Liver (tissue), 9 donors: ENCODE data around the gene JADE3. TPM values are rescaled to one million over a fixed set of nuclear protein-coding genes. Genes with fewer than 3 reads are reported as not detected.

Experiments
- DNase-seq: peaks from one replicate; pipeline ENCODE4 v3.0.0-alpha.2; 2017; ENCODE audit warnings: low spot score
- H3K27ac ChIP-seq, 2 donors: one replicate each; pipeline ENCODE4 v1.7.0; 2013; ENCODE audit warnings: inconsistent platforms in 2 of 2, low read length in 2 of 2, control low read depth in 1 of 2, low read depth in 1 of 2, mild to moderate bottlenecking in 1 of 2
- H3K27me3 ChIP-seq, 4 donors: one replicate each; pipeline versions ENCODE4 v1.6.1 to v1.7.0; 2013; ENCODE audit warnings: low read length in 3 of 4, inconsistent platforms in 1 of 4, mild to moderate bottlenecking in 1 of 4, moderate library complexity in 1 of 4; ENCODE audit not compliant: control insufficient read depth in 4 of 4, insufficient read depth in 4 of 4
- H3K36me3 ChIP-seq, 4 donors: one replicate each; pipeline versions ENCODE4 v1.6.1 to v1.7.0; 2013; ENCODE audit warnings: low read length in 3 of 4, mild to moderate bottlenecking in 3 of 4, low read depth in 1 of 4, moderate library complexity in 1 of 4; ENCODE audit not compliant: control insufficient read depth in 4 of 4, insufficient read depth in 3 of 4
- H3K4me1 ChIP-seq, 4 donors: one replicate each; pipeline versions ENCODE4 v1.6.1 to v1.7.0; 2013; ENCODE audit warnings: low read length in 3 of 4, mild to moderate bottlenecking in 3 of 4, moderate library complexity in 1 of 4; ENCODE audit not compliant: control insufficient read depth in 4 of 4, insufficient read depth in 4 of 4
- H3K4me3 ChIP-seq, 3 donors: one replicate each; pipeline versions ENCODE4 v1.6.1 to v1.7.0; 2013; ENCODE audit warnings: low read length in 3 of 3, control low read depth in 1 of 3, low read depth in 1 of 3, mild to moderate bottlenecking in 1 of 3
- H3K9ac ChIP-seq, 2 donors: one replicate each; pipeline ENCODE4 v1.7.0; 2013; ENCODE audit warnings: low read length in 2 of 2, mild to moderate bottlenecking in 2 of 2, moderate library complexity in 2 of 2, control low read depth in 1 of 2, low read depth in 1 of 2
- H3K9me3 ChIP-seq, 4 donors: one replicate each; pipeline versions ENCODE4 v1.6.1 to v1.7.0; 2013; ENCODE audit warnings: low read length in 3 of 4; ENCODE audit not compliant: control insufficient read depth in 4 of 4
- EGR1 ChIP-seq, 2 donors: IDR thresholded peaks; 2 replicates each; pipeline ENCODE4 v1.6.1; 2016 to 2018; ENCODE audit warnings: antibody characterized with exemption in 2 of 2, low read depth in 2 of 2
- FOXA1 ChIP-seq: IDR thresholded peaks from 2 replicates; pipeline ENCODE4 v1.6.1; 2016; ENCODE audit warnings: antibody characterized with exemption
- FOXA2 ChIP-seq: IDR thresholded peaks from 2 replicates; pipeline ENCODE4 v1.6.1; 2016; ENCODE audit warnings: antibody characterized with exemption
- GABPA ChIP-seq, 2 donors: IDR thresholded peaks in 1 of 2; conservative IDR thresholded peaks in 1 of 2; 2 replicates each; pipeline ENCODE4 v1.6.1; 2016; ENCODE audit warnings: antibody characterized with exemption in 2 of 2, mild to moderate bottlenecking in 1 of 2, moderate library complexity in 1 of 2
- HNF4A ChIP-seq, 2 donors: conservative IDR thresholded peaks; 2 replicates each; pipeline ENCODE4 v1.6.1; 2016; ENCODE audit warnings: antibody characterized with exemption in 2 of 2, mild to moderate bottlenecking in 2 of 2
- HNF4G ChIP-seq: IDR thresholded peaks from 2 replicates; pipeline ENCODE4 v1.6.1; 2016; ENCODE audit warnings: antibody characterized with exemption
- JUND ChIP-seq, 2 donors: IDR thresholded peaks; 2 replicates each; pipeline ENCODE4 v1.6.1; 2016; ENCODE audit warnings: antibody characterized with exemption in 2 of 2
- NR2F2 ChIP-seq: IDR thresholded peaks from 2 replicates; pipeline ENCODE4 v1.6.1; 2016; ENCODE audit warnings: antibody characterized with exemption
- RXRA ChIP-seq, 2 donors: IDR thresholded peaks; 2 replicates each; pipeline ENCODE4 v1.6.1; 2017 to 2018; ENCODE audit warnings: antibody characterized with exemption in 2 of 2, mild to moderate bottlenecking in 1 of 2
- SP1 ChIP-seq: IDR thresholded peaks from 2 replicates; pipeline ENCODE4 v1.6.1; 2018; ENCODE audit warnings: antibody characterized with exemption, mild to moderate bottlenecking
- TAF1 ChIP-seq: conservative IDR thresholded peaks from 2 replicates; pipeline ENCODE4 v1.6.1; 2016; ENCODE audit warnings: antibody characterized with exemption, mild to moderate bottlenecking
- WGBS: extraction: QIAGEN DNeasy Blood & Tissue Kit; methylation state at CpG from one replicate; pipeline ENCODE4 v1.1.7; 2013; 5-methylcytosine and 5-hydroxymethylcytosine counted together
- polyA plus RNA-seq, 2 donors: library from polyadenylated mRNA; stranded (reverse) in 1 of 2; unstranded in 1 of 2; fragments of 200-250 nt in 1 of 2; fragments of >200 nt in 1 of 2; fragmentation: Nextera tagmentation in 1 of 2; extraction: Ambion mirVana in 1 of 2; gene quantifications; one replicate each; pipeline versions ENCODE4 v1.2.1 to v1.2.3, GENCODE V29; 2013 to 2015
- total RNA-seq, 2 donors: library from RNA; depleted of rRNA; stranded (reverse); fragments of >200 nt; gene quantifications; one replicate each; pipeline ENCODE4 v1.2.3, GENCODE V29; 2014
- TF ChIP-seq, protein P1 (sequence below): IDR thresholded peaks from 2 replicates; pipeline ENCODE4 v1.6.1; 2016; ENCODE audit warnings: antibody characterized with exemption, mild to moderate bottlenecking
- TF ChIP-seq, protein P2 (sequence below): fragments of 150-350 bp; IDR thresholded peaks from 2 replicates; pipeline ENCODE4 v1.5.1; 2017; ENCODE audit warnings: improper control_type of control experiment, low read depth, low read length; ENCODE audit not compliant: missing input control
- TF ChIP-seq, protein P3 (sequence below): IDR thresholded peaks from 2 replicates; pipeline ENCODE4 v1.6.1; 2016; ENCODE audit warnings: antibody characterized with exemption
- TF ChIP-seq, protein P4 (sequence below): IDR thresholded peaks from 2 replicates; pipeline ENCODE4 v1.6.1; 2016; ENCODE audit warnings: antibody characterized with exemption
- TF ChIP-seq, protein P5 (sequence below): IDR thresholded peaks from 2 replicates; pipeline ENCODE4 v1.6.1; 2016; ENCODE audit warnings: antibody characterized with exemption
- donor health status: healthy.
- donor health status: healthy.
- donor health status: healthy.
- donor health status: healthy.
- donor health status: healthy.

The JADE3 gene
- total and polyA plus RNA-seq, 4 donors: 2.6 to 9.0 (median 5.2) TPM

DNA sequence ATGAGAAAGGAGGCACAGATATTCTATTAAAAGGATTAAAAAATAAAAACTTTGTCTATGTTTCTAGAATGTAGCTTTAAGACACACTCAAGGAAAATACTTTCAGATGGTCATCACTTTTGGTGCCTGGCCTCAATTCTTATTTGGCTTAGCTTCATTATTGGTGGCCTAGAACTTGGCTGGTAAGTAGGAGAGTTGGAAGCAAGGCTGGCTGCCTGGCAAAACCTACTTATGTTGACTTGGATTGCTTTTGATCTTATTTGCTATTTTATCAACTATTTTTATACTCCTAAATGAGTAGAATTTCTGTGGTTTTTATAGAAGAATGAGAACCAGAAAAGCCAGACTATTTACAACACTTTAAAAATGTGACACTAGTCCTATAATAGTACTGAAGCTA is 35.3 kb upstream of the JADE3 start (continued):
- TF ChIP-seq, protein P1, sequence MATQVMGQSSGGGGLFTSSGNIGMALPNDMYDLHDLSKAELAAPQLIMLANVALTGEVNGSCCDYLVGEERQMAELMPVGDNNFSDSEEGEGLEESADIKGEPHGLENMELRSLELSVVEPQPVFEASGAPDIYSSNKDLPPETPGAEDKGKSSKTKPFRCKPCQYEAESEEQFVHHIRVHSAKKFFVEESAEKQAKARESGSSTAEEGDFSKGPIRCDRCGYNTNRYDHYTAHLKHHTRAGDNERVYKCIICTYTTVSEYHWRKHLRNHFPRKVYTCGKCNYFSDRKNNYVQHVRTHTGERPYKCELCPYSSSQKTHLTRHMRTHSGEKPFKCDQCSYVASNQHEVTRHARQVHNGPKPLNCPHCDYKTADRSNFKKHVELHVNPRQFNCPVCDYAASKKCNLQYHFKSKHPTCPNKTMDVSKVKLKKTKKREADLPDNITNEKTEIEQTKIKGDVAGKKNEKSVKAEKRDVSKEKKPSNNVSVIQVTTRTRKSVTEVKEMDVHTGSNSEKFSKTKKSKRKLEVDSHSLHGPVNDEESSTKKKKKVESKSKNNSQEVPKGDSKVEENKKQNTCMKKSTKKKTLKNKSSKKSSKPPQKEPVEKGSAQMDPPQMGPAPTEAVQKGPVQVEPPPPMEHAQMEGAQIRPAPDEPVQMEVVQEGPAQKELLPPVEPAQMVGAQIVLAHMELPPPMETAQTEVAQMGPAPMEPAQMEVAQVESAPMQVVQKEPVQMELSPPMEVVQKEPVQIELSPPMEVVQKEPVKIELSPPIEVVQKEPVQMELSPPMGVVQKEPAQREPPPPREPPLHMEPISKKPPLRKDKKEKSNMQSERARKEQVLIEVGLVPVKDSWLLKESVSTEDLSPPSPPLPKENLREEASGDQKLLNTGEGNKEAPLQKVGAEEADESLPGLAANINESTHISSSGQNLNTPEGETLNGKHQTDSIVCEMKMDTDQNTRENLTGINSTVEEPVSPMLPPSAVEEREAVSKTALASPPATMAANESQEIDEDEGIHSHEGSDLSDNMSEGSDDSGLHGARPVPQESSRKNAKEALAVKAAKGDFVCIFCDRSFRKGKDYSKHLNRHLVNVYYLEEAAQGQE: no peak

DNA sequence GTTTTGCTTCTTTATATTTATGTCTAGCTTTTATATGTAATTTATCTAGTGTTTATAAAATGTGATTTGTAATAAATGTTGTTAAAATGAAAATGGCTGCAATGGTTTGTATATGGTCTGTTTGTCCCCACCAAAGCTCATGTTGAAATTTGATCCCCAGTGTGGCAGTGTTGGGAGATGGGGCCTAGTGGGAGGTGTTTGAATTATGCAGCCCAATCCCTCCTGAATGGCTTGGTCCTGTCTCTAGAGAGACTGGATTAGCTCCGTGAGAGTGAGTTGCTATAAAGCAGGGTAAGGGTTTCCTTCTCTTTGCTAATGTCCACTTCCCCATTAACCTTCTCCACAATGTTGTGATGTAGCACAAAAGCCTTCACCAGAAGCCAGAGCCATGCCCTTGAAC is 30.0 kb upstream of the JADE3 start:
- no peaks in the 10 kb centered on the region for H3K4me1 ChIP-seq
- H3K4me3 ChIP-seq: no peak overlapping the region
- no peaks in the 10 kb centered on the region for H3K27me3 ChIP-seq
- no peaks in the 10 kb centered on the region for H3K36me3 ChIP-seq
- no peak for DNase-seq
- H3K9me3 ChIP-seq: no peaks in the 10 kb centered on the region
- TF ChIP-seq HNF4A (conservative IDR thresholded peaks at IDR 0.05) (no peak), TAF1 (no peak)
- H3K27ac ChIP-seq: no peak overlapping the region
- no peak overlapping the region for H3K9ac ChIP-seq
- 94% methylated on average over 1 of the region's 1 CpG for WGBS

DNA sequence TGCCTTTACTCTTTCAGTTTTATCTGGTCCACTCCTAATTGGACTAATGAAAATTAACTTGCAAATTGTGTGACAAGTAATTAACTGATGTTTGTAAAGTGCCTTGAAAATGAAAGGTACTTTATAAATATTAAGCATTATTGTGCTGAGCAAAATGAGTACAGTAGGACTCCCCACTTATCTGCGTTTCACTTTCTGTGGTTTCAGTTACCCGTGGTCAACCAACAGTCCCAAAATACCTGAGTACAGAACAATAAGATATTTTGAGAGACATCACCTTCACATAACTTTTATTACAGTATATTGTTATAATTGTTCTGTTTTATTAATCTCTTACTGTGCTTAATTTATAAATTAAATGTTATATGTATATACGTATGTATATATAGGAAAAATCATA is 27.4 kb upstream of the JADE3 start:
- TF ChIP-seq RXRA (IDR thresholded peaks at IDR 0.05) (no peak), FOXA2 (no peak), SP1 (no peak), NR2F2 (no peak), TAF1 (no peak), GABPA (IDR thresholded peaks at IDR 0.05 in 1 of 2, conservative IDR thresholded peaks at IDR 0.05 in 1 of 2) (no peak), FOXA1 (no peak), HNF4G (no peak), JUND (IDR thresholded peaks at IDR 0.05) (no peak), EGR1 (IDR thresholded peaks at IDR 0.05; ENCODE audit: low read depth in 2 of 2) (no peak), HNF4A (conservative IDR thresholded peaks at IDR 0.05) (no peak)
- TF ChIP-seq, protein P2, sequence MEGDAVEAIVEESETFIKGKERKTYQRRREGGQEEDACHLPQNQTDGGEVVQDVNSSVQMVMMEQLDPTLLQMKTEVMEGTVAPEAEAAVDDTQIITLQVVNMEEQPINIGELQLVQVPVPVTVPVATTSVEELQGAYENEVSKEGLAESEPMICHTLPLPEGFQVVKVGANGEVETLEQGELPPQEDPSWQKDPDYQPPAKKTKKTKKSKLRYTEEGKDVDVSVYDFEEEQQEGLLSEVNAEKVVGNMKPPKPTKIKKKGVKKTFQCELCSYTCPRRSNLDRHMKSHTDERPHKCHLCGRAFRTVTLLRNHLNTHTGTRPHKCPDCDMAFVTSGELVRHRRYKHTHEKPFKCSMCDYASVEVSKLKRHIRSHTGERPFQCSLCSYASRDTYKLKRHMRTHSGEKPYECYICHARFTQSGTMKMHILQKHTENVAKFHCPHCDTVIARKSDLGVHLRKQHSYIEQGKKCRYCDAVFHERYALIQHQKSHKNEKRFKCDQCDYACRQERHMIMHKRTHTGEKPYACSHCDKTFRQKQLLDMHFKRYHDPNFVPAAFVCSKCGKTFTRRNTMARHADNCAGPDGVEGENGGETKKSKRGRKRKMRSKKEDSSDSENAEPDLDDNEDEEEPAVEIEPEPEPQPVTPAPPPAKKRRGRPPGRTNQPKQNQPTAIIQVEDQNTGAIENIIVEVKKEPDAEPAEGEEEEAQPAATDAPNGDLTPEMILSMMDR: no peak
- TF ChIP-seq, protein P1: no peak
- TF ChIP-seq, protein P3, sequence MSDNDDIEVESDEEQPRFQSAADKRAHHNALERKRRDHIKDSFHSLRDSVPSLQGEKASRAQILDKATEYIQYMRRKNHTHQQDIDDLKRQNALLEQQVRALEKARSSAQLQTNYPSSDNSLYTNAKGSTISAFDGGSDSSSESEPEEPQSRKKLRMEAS: no peak
- TF ChIP-seq, protein P4, sequence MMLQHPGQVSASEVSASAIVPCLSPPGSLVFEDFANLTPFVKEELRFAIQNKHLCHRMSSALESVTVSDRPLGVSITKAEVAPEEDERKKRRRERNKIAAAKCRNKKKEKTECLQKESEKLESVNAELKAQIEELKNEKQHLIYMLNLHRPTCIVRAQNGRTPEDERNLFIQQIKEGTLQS: no peak
- TF ChIP-seq, protein P5, sequence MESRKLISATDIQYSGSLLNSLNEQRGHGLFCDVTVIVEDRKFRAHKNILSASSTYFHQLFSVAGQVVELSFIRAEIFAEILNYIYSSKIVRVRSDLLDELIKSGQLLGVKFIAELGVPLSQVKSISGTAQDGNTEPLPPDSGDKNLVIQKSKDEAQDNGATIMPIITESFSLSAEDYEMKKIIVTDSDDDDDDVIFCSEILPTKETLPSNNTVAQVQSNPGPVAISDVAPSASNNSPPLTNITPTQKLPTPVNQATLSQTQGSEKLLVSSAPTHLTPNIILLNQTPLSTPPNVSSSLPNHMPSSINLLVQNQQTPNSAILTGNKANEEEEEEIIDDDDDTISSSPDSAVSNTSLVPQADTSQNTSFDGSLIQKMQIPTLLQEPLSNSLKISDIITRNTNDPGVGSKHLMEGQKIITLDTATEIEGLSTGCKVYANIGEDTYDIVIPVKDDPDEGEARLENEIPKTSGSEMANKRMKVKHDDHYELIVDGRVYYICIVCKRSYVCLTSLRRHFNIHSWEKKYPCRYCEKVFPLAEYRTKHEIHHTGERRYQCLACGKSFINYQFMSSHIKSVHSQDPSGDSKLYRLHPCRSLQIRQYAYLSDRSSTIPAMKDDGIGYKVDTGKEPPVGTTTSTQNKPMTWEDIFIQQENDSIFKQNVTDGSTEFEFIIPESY: no peak
- Histone ChIP-seq H3K27ac (no peak overlapping the region), H3K27me3 (no peaks in the 10 kb centered on the region), H3K4me1 (no peaks in the 10 kb centered on the region), H3K36me3 (no peaks in the 10 kb centered on the region), H3K9ac (no peak overlapping the region), H3K9me3 (no peaks in the 10 kb centered on the region), H3K4me3 (no peak overlapping the region)
- WGBS: 94% methylated on average over 3 of the region's 3 CpGs
- DNase-seq: no peak
